GM21367 (cell line): ENCODE data around the gene LKAAEAR1.
A peak's percentile ranks its signal among the peaks of the same experiment; 100 is the strongest.

Experiments used
- ATAC-seq: cut with Tn5 transposase; IDR thresholded peaks from one replicate; pipeline ENCODE4 v1.9.1; 2021; ENCODE audit not compliant: unreplicated experiment

Gene LKAAEAR1

GRCh38 chr20:64068386-64069208 lies 15.6 kb downstream of the LKAAEAR1 start:
- ATAC-seq, result no peak

DNA sequence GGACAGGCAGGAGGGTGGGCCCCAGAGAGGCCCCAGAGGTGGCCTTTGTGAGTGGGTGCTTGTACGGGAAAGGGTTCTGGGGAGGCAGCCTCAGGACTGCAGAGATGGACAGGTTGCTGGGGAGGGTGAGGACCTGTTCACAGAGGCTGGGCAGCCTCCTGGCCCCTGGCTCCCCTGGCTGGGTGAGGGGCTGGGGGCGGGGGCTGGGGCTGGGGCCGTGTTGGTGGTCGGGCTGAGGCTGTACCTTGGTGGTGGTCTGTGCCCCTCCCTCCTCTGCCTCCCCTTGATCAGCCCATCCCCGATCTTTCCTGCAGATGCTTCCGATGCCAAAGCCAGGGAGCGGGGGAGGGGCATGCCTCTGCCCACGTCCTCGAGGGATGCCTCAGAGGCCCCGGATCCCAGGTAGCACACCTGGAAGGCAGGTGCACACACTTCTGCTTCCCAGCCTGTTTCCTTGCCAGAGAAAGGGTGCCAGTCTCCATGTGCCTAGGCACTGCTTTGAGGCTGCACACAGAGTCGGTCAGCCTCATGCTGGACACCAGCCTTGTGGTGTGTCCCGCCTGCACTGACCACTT lies 16.4 kb downstream of the LKAAEAR1 start:
- ATAC-seq, result no peak

DNA sequence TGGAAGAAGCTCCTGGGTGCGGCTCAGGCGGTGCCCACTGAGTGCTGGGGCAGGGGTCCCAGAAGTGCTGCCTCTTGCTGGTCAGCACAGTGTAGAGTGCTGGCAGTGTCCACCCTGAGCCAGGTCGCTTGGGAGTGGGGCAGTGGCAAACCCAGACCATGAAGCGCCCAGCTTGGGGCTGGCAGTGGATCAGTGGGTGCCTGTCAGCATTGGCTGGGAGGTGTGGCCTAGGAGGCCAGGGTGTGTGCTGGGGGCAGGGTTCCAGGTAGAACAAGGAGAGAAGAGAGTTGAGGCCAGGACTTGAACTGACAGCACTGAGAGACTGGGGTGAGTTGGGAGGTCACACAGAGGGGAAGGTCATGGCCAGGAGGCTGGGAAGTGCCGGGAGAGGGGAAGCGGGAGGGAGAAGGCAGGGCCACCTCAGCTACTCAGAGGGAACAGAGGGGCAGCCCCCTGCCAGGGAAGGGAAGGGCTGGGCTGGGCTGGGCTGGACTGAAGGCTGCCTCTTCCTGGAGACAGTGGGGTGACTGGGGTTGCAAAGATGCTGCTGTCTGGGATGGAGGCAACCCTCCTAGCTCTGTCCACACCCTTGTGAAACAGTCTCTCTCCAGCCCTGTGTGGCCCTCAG lies 17.1 kb downstream of the LKAAEAR1 start:
- ATAC-seq, result no peak

DNA sequence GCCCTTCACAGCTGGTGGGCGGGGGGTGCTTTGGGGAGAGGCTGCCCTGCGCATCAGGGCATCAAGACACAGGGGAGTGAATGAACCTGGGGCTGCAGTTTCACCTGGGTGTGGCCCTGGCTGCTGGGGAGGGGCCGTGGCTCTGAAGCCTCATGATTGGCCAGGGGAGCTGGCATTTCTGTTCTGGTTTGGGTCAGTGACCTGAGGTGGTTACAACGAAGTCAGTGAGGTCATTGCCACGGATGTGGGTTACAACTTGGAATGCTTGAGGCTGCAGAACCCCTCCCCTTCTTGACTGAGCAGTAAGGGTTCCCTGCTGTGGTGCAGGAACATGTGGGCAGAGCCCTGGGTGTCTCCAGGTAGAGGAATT lies 18.2 kb downstream of the LKAAEAR1 start:
- ATAC-seq, result no peak

DNA sequence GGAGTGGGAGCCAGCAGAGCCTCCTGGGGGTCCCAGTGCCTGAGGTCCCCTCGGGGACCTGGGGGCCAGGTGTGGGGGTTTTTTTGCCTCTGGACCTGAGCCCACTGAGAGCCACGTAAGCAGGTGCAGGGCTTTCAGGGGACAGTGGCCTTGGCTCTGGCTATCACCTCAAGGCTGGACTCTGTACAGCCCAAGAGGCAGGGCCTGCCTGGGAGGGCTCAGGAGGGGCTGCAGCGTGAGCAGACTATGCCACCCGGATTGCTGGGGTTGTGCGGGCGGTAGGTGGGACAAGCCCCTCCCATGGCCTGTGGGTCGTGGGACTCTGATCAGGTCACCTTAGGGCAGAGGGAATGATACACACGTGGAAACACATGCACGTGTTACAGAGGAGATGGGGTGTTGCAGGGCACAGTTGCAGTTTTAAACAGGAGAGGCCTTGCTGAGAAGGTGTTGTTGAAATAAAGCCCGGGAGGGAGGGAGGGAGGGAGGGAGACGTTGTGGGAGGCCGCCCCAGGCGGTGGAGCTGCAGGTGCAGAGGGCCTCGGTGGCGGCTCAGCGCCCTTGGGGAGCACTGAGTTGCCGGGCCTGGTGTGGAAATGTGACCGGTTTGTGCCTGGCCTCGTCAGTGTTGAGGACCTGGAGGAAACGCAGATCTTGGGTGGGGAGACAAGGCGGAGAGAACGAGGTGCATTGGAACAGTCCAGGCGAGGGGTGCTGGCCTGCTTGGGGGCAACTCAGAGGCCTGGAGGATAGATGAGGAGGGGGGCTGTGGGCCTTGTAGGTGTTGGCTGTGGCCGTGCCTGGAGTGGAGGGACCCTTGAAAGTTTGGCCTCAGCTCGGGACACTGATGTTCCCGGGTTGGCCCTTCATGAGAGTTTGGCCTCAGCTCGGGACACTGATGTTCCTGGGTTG lies 18.9 kb downstream of the LKAAEAR1 start:
- no peak for ATAC-seq

GRCh38 chr20:64064145-64064698 lies 20.0 kb downstream of the LKAAEAR1 start:
- no peak for ATAC-seq

DNA sequence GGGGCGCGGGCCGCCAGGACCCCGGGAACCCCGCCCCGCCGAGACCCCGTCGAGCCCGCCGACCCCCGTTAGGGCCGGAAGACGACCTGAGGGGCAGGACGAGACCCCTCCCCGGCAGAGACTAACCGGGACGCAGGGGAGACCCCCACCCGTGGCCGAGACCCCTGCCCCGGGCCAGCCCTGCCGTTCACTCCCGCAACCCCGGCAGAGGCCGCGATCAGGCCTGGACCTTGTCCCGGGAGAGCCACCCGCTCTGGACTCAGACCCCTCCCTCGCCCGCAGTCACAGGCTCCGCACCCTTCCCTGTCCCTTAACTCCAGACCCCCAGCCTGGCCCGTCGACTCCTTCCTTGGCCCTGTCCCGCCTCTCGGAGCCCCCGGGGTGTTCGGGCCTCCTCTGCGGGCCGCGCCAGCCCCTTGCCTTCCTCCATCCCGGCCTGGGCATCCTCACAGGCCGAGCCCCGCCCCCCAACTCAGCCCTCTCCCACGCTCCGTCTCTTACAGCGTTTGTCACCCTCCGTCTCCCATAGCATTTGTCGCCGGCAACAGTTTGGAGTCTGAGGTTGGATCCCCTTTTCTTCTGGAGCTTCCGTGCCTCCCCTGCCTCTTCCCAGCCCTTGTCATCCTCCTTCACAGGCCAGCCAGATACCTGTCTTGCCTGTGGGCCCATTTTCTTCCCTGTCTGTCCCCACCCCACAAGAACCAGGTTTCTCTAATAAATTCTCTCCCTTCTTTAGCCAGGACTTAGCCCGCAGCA lies 20.6 kb downstream of the LKAAEAR1 start:
- no peak for ATAC-seq

DNA sequence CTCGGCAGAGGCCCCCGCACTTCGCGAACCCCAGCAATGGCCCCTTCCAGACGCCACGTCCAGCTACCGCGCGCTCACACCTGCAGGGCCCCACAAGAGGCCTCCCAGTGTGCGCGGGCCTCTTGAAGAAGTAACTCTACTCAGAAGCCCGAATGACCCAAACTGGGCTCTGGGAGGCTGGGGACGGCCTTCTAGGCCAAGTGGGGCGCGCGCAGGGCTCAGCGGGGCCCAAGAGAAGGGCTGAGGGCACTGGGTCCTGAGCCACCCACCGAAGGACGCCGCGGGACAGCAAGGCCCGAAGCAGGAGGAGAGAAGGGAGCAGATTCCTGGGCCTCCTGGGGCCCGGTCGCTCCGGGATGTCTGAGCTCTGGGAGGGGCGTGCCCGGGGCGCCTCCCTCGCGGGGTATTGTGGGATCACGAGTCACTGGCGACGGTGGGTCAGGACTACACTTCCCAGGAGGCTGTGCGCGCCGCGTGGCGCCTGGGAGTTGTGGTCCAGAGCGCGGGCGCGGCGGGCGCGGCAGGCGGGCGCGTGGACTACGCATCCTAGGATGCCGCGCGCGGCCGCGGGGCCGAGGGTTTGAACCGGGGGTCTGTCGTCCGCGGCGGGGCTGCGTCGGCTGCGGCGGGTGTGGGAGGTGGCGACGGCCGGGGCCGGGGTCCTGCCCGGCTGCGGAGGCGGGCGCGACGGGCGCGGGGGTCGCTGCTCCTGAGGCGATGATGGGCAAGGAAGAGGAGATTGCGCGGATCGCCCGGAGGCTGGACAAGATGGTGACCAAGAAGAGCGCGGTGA lies 21.4 kb downstream of the LKAAEAR1 start, which contains the start of gene TCEA2:
Gene TCEA2, plus strand, starts transcription at position 603 of the 793 bp plus-strand sequence. Its CDS starts 115 bp downstream, at position 718.
- ATAC-seq, result peak; percentile 50

GRCh38 chr20:64062276-64062595 lies 22.0 kb downstream of the LKAAEAR1 start:
- no peak for ATAC-seq

- no peak for ATAC-seq
Measured at GRCh38 chr20:64058536-64058935, 25.7 kb downstream of the LKAAEAR1 start.

- no peak for ATAC-seq
Measured at GRCh38 chr20:64057628-64058498, 26.3 kb downstream of the LKAAEAR1 start.

GRCh38 chr20:64056889-64057627 lies 27.1 kb downstream of the LKAAEAR1 start:
- no peak for ATAC-seq

DNA sequence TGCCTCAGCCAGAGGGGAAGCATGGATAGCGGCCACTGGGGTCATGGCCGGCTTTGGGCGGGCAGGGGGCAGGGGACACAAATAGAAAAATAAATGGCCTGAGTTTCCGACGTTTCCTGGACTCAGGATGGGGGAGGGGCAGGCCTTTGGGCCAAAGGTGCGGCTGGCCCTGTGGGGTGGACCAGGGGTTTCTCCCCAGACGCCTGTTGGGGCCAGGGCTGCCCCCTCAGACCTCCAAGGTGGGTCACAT lies 27.6 kb downstream of the LKAAEAR1 start:
- no peak for ATAC-seq

DNA sequence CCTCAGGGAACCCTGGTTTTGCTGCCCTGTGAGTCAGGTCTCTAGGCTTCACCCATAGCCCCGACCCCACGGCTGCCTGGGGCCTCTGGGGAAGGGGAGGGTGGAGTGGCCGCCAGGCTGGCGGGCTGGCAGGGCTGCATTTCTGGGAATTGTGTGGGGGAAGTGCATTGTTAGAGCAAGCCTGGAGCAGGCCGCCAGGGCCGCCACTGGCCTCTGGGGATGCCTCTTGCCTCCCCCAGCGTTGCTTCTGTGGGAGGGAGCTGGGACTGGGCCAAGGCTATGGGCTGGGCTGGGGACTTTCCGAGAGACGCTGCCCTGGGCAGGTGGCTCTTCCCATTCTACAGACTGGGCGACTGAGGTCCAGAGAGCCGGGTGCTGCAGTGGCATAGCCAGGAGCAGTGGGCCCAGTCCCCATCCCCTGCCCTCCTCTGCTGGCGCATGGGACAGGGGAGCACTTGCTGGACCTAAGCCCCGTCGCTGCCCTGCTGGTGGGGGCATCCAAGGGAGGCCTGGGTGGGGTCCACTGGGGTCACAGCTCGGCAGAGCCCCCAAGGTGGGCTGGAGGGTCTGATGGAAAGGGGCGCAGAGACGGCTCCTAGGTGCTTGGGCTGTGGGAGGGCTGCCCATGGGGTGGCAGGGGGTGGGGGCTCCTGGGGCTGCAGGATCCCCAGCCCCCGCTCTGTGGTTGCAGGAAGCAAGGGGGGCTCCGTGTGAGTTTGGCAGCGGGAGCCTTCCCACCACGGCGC lies 28.1 kb downstream of the LKAAEAR1 start:
- ATAC-seq, result no peak

DNA sequence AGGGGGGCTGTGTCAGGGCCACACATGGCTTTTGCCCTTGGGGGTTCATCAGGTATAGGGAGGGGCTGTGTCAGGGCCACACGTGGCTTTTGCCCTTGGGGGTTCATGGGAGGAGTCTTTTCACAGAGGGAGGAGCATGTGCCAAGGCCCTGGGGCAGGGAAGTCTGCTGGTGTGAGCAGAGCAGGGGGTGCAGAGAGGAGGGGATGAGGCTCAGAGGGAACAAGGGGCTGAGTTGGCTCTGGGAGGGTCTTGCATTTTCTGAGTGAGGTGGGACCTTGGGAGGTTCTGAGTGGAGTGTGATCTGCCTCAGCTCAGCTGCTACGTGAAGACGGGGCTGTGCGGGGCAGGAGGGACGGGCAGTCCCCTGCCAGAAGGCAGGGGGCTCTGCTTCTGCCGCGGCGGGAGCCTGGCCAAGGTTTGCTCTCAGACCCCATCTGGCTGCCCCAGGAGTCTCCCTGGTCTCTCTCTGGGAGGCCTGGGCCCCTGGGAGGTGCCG lies 28.8 kb downstream of the LKAAEAR1 start:
- ATAC-seq, result no peak

DNA sequence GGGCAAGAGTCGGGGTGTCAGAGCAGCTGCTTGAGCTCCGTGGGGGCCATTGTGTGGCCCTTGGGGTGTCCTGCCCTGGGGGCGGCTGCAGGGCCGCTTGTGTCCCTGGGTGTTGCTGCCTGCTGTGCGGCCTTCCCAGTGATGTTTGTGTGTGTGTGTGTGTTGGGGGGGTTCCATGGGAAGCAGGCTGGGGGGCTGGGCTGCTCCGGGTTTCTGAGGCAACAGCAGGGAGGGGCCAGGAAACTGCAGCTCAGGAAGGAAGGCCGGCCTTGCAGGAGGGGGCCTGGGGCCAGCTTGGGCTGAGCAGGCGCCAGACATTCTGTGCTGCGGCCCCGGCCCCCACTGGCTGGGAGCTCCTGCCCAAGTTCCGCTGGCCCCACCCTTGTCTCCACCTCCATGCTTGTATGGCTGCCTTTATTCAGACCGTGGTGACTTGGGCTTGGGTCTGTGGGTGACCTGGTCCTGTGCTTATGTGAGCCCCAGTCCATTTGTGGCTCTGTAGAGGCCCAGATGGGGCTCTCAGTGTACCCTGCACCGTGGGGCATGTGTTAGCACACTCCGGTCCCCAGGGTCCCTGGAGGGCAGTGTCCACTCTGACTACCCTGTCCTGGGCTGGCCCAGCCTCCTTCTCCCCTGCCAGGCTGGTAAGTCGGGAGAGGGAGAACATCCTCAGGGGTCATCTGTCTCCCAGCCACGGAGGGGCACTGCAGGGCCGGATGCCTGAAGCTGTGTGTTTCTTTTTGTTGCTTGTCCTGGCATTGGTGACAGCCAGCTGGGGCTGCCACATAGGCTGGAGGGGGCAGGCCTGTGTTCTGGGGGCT lies 30.1 kb downstream of the LKAAEAR1 start:
- ATAC-seq, result no peak
